Thyroid gland (tissue), 4 donors: ENCODE results near the gene ITIH2. TPM values are rescaled to one million over a fixed set of nuclear protein-coding genes. Genes with fewer than 3 reads are reported as not detected.

Source experiments
- DNase-seq, 2 donors: peaks; one replicate each; pipeline ENCODE4 v3.0.0-alpha.2; 2019
- H3K27ac ChIP-seq, 3 donors: fragments of 200-600 bp; sonication (generic); 1 replicate in 2 of 3; 2 replicates in 1 of 3; pipeline ENCODE4 v1.5.1; 2016 to 2019; ENCODE audit warnings: mild to moderate bottlenecking in 1 of 3, moderate library complexity in 1 of 3
- H3K27me3 ChIP-seq: fragments of 200-600 bp; sonication (generic); one replicate; pipeline ENCODE4 v1.5.1; 2019
- H3K36me3 ChIP-seq, 2 donors: fragments of 200-600 bp; sonication (generic); one replicate each; pipeline ENCODE4 v1.5.1; 2016 to 2019
- H3K4me1 ChIP-seq, 2 donors: fragments of 200-600 bp; sonication (generic); one replicate each; pipeline ENCODE4 v1.5.1; 2017 to 2019
- H3K4me3 ChIP-seq, 3 donors: fragments of 200-600 bp; sonication (generic); replicated peaks in 1 of 3; 1 replicate in 2 of 3; 2 replicates in 1 of 3; pipeline ENCODE4 v1.5.1; 2016; ENCODE audit warnings: mild to moderate bottlenecking in 1 of 3
- H3K9me3 ChIP-seq: fragments of 200-600 bp; sonication (generic); one replicate; pipeline ENCODE4 v1.5.1; 2017
- CTCF ChIP-seq, 6 experiments: fragments of 200-600 bp in 3 of 6; fragments of 450-650 bp in 3 of 6; sonication (generic) in 3 of 6; IDR thresholded peaks; one replicate each; pipeline ENCODE4 v1.5.1; 2016 to 2019; ENCODE audit warnings: antibody characterized with exemption in 6 of 6, mild to moderate bottlenecking in 2 of 6, inconsistent platforms in 1 of 6, moderate library complexity in 1 of 6
- POLR2A ChIP-seq, 2 donors: fragments of 450-650 bp; IDR thresholded peaks; one replicate each; pipeline ENCODE4 v1.6.1; 2017; ENCODE audit warnings: antibody characterized with exemption in 2 of 2, mild to moderate bottlenecking in 2 of 2, moderate library complexity in 1 of 2
- WGBS, 2 donors: methylation state at CpG; one replicate each; pipeline ENCODE4 v1.1.5; 2017; 5-methylcytosine and 5-hydroxymethylcytosine counted together
- intact Hi-C: fragments of 100-400 bp; cut with DNase I; formaldehyde crosslinking; loops from one replicate; pipeline ENCODE4 v1.15.1; 2023
- total RNA-seq, 4 donors: library from RNA; depleted of rRNA; stranded (reverse); fragments of >200 nt; gene quantifications; one replicate each; pipeline ENCODE4 v1.2.3, GENCODE V29; 2016

The ITIH2 gene
- total RNA-seq, 4 donors from 2014 or later = not detected

GRCh38 chr10:7750222-7750621 is 47.1 kb downstream of the ITIH2 start:
- TF ChIP-seq POLR2A (IDR thresholded peaks at IDR 0.05) (no peak), CTCF (IDR thresholded peaks at IDR 0.05) (no peak)
- WGBS, 2 donors = 91% methylated on average over 5 of the region's 5 CpGs
- intact Hi-C loops = no loop called here
- Histone ChIP-seq H3K4me3 (no peak overlapping the region), H3K27me3 (no peaks in the 10 kb centered on the region), H3K36me3 (peaks cover 18 to 24% of the 10 kb centered on the region in 2 donors), H3K9me3 (no peaks in the 10 kb centered on the region), H3K4me1 (no peaks in the 10 kb centered on the region), H3K27ac (no peak overlapping the region)
- no peak for DNase-seq

DNA sequence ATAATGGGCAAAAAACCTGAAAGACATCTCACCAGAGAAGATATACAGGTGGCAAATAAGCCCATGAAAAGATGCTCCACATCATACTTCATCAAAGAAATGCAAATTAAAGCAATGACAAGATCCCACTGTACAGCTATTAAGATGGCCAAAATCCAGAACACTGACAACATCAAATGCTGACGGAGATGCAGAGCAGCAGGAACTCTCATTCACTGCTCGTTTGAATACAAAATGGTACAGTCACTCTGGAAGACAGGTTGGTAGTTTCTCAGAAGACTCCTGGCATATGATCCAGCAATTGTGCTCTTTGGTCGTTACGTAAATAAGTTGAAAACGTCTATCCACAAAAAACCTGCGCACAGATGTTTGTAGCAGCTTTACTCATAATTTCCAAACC is 49.1 kb downstream of the ITIH2 start:
- Histone ChIP-seq H3K27ac (no peak overlapping the region), H3K9me3 (no peaks in the 10 kb centered on the region), H3K36me3 (peaks cover 24 to 28% of the 10 kb centered on the region in 2 donors), H3K4me3 (no peak overlapping the region), H3K27me3 (no peaks in the 10 kb centered on the region), H3K4me1 (no peaks in the 10 kb centered on the region)
- 94 to 95% methylated on average over 6 of the region's 6 CpGs for WGBS, 2 donors
- no peak for DNase-seq
- intact Hi-C loops = no loop called here
- TF ChIP-seq CTCF (IDR thresholded peaks at IDR 0.05) = no peak
- TF ChIP-seq POLR2A (IDR thresholded peaks at IDR 0.05) = no peak

GRCh38 chr10:7755103-7755502 is 52.0 kb downstream of the ITIH2 start:
- peaks cover 40 to 41% of the 10 kb centered on the region in 2 donors for H3K36me3 ChIP-seq
- intact Hi-C loops = no loop called here

GRCh38 chr10:7756360-7756992 is 53.4 kb downstream of the ITIH2 start:
- intact Hi-C loops = no loop called here
- H3K9me3 ChIP-seq = no peaks in the 10 kb centered on the region
- WGBS, 2 donors = 78 to 80% methylated on average over 7 of the region's 7 CpGs
- H3K4me3 ChIP-seq = no peak overlapping the region
- H3K36me3 ChIP-seq = peaks cover 53 to 54% of the 10 kb centered on the region in 2 donors
- no peaks in the 10 kb centered on the region for H3K4me1 ChIP-seq
- no peak overlapping the region for H3K27ac ChIP-seq
- TF ChIP-seq CTCF (IDR thresholded peaks at IDR 0.05) (peak in 3 of 6 experiments; percentile 30 to 44 (median 34)), POLR2A (IDR thresholded peaks at IDR 0.05) (no peak)
- no peaks in the 10 kb centered on the region for H3K27me3 ChIP-seq
- peak; percentile 27 for DNase-seq

More at GRCh38 chr10:7755103-7755502, 52.0 kb downstream of the ITIH2 start:
- Histone ChIP-seq H3K4me1 (no peaks in the 10 kb centered on the region), H3K27me3 (no peaks in the 10 kb centered on the region), H3K9me3 (no peaks in the 10 kb centered on the region), H3K4me3 (no peak overlapping the region), H3K27ac (no peak overlapping the region)
- no peak for TF ChIP-seq POLR2A (IDR thresholded peaks at IDR 0.05)
- TF ChIP-seq CTCF (IDR thresholded peaks at IDR 0.05) = no peak
- 99 to 100% methylated on average over 3 of the region's 3 CpGs for WGBS, 2 donors
- DNase-seq = no peak

DNA sequence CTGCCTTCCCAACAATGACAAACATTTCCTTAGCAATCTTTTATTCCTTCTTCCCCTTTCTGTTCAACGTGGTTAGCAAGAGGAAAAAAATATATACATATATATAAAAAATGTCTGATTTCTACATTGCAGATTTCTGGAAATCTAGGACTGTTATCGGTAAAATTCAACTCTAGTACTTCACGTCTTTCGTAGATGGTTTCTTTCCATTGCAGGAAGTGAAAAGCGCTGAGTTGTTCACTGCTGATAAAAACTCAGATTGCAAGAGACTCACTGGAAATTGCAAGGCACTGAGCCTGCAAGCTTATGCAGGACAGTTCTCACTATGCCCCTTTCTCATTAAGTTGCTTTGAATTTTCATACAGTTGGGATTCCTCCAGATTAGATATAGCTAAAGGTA is 60.8 kb downstream of the ITIH2 start:
- WGBS, 2 donors = 83% methylated on average over 5 of the region's 5 CpGs
- no peak overlapping the region for H3K4me3 ChIP-seq
- intact Hi-C loops = no loop called here
- no peaks in the 10 kb centered on the region for H3K4me1 ChIP-seq
- H3K27me3 ChIP-seq = no peaks in the 10 kb centered on the region
- no peak overlapping the region for H3K27ac ChIP-seq
- H3K36me3 ChIP-seq = peaks cover 61 to 77% of the 10 kb centered on the region in 2 donors
- no peak for TF ChIP-seq CTCF (IDR thresholded peaks at IDR 0.05)
- no peaks in the 10 kb centered on the region for H3K9me3 ChIP-seq
- DNase-seq = no peak
